BLaER1 (cell line): ENCODE data around the gene OXCT1.

Experiments
- H3K27ac ChIP-seq: shearing (Covaris generic); formaldehyde crosslinking; 2 replicates; pipeline ENCODE4 v1.8.1; 2022
- H3K27me3 ChIP-seq: shearing (Covaris generic); formaldehyde crosslinking; 2 replicates; pipeline ENCODE4 v1.8.1; 2022
- H3K36me3 ChIP-seq: shearing (Covaris generic); formaldehyde crosslinking; 2 replicates; pipeline ENCODE4 v1.8.1; 2022
- H3K4me1 ChIP-seq: shearing (Covaris generic); formaldehyde crosslinking; 2 replicates; pipeline ENCODE4 v1.8.1; 2022
- H3K4me2 ChIP-seq: shearing (Covaris generic); formaldehyde crosslinking; 2 replicates; pipeline ENCODE4 v1.8.1; 2022
- H3K4me3 ChIP-seq: shearing (Covaris generic); formaldehyde crosslinking; 2 replicates; pipeline ENCODE4 v1.8.1; 2022
- H3K9ac ChIP-seq: shearing (Covaris generic); formaldehyde crosslinking; 2 replicates; pipeline ENCODE4 v1.8.1; 2022
- H3K9me3 ChIP-seq: shearing (Covaris generic); formaldehyde crosslinking; 2 replicates; pipeline ENCODE4 v1.8.1; 2022
- H4K20me1 ChIP-seq: shearing (Covaris generic); formaldehyde crosslinking; 2 replicates; pipeline ENCODE4 v1.8.1; 2022
- Cebpa-rat ChIP-seq: shearing (Covaris generic); IDR thresholded peaks from 2 replicates; pipeline ENCODE4 v1.8.1; 2022

OXCT1 gene

DNA sequence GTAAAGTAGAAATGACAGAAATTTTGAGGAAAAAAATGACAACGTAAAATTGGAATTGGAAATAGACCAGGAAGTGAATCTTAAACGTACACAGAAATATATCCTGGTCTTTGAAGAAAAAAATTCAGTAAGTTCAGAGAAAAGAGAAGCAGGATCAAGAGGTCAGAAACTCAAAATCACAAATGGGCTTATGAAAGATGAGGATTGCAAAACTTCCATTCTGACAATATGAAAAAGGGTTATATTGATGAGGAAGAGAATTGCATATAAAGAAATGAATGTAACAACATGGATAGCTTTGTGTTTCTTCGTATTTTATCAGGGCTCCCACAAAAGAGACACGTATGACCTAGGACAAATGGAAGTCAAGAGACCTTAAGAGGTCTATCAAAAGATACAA lies 58.1 kb downstream of the OXCT1 start:
- no peak for TF ChIP-seq Cebpa-rat
- Histone ChIP-seq H3K36me3 (peaks cover 15% of the 10 kb centered on the region), H3K4me1 (no peaks in the 10 kb centered on the region), H4K20me1 (no peaks in the 10 kb centered on the region), H3K27me3 (no peaks in the 10 kb centered on the region), H3K4me3 (no peak overlapping the region), H3K27ac (no peak overlapping the region), H3K4me2 (no peak overlapping the region), H3K9me3 (no peaks in the 10 kb centered on the region), H3K9ac (no peak overlapping the region)

DNA sequence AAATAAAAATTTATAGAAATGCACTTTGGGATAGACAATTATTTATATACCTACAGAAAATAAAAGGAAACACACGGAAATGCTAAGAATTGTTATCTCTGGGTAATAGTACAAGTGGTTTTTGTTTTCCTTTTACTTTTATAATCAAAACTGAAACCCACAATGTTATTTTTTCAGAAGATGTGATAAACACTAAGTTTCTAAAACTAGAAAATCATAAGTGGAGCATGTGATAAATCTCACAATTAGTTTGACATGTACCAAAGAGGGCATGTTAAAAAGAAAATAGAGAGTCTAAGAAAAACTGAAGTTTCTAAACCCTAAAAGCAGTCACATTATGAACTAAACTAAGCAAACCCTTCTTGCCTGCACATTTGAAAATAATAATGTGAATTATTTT lies 61.1 kb downstream of the OXCT1 start:
- TF ChIP-seq Cebpa-rat, result no peak
- Histone ChIP-seq H3K27ac (no peak overlapping the region), H3K4me3 (no peak overlapping the region), H3K36me3 (peaks cover 43% of the 10 kb centered on the region), H3K4me1 (no peaks in the 10 kb centered on the region), H4K20me1 (no peaks in the 10 kb centered on the region), H3K27me3 (no peaks in the 10 kb centered on the region), H3K9ac (no peak overlapping the region), H3K4me2 (no peak overlapping the region), H3K9me3 (no peaks in the 10 kb centered on the region)

DNA sequence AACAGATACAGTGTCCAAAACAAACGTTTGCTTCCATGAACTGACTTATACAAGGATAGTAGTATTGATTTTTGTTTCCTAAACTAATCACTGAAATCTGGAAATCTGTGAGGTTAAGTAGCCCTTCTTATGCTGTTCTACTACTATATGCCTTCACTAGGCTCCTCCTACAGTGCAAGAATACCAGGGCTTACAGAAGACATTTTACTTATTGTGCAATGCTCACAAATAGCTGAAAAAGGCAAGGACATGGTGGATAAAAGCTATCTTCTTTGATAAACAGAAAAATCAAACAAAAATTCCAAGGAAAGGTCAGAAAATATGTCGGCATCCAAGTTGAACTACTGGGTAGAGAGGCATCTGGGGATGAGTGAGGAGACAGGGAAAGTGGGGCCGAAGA lies 61.9 kb downstream of the OXCT1 start:
- TF ChIP-seq Cebpa-rat, result no peak
- Histone ChIP-seq H3K4me1 (no peaks in the 10 kb centered on the region), H3K36me3 (peaks cover 49% of the 10 kb centered on the region), H3K4me3 (no peak overlapping the region), H3K27me3 (no peaks in the 10 kb centered on the region), H3K4me2 (no peak overlapping the region), H4K20me1 (no peaks in the 10 kb centered on the region), H3K9ac (no peak overlapping the region), H3K9me3 (no peaks in the 10 kb centered on the region), H3K27ac (no peak overlapping the region)

GRCh38 chr5:41797662-41798061 lies 72.6 kb downstream of the OXCT1 start:
- Histone ChIP-seq H4K20me1 (no peaks in the 10 kb centered on the region), H3K4me2 (no peak overlapping the region), H3K4me3 (no peak overlapping the region), H3K36me3 (peaks cover 79% of the 10 kb centered on the region), H3K27ac (no peak overlapping the region), H3K27me3 (no peaks in the 10 kb centered on the region), H3K9ac (no peak overlapping the region), H3K9me3 (no peaks in the 10 kb centered on the region), H3K4me1 (no peaks in the 10 kb centered on the region)
- TF ChIP-seq Cebpa-rat, result no peak

DNA sequence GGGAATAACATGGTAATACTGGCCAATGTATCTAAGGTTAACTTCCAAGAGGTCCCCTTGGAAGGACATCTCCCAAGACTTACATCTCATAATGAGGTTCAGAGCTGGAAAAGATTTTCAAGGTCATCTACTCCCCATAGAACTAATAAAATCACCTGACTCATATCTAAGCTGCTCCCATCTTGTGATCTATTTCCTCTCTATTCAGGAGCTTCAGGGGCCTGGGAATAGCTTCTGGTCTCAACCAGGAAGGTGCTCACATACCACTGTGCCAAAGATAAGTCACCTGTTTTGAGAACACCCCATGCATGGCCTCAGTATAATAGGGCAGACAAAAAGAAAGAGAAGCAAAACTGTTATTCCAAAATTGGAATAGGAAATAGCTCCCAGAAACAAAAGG lies 74.2 kb downstream of the OXCT1 start:
- Histone ChIP-seq H3K9ac (no peak overlapping the region), H3K27ac (no peak overlapping the region), H3K36me3 (peaks cover 86% of the 10 kb centered on the region), H3K4me2 (no peak overlapping the region), H3K27me3 (no peaks in the 10 kb centered on the region), H3K9me3 (no peaks in the 10 kb centered on the region), H3K4me3 (no peak overlapping the region), H3K4me1 (no peaks in the 10 kb centered on the region), H4K20me1 (no peaks in the 10 kb centered on the region)
- no peak for TF ChIP-seq Cebpa-rat

- H3K9ac ChIP-seq, result no peak overlapping the region
- no peak overlapping the region for H3K4me2 ChIP-seq
- H3K9me3 ChIP-seq, result no peaks in the 10 kb centered on the region
- H3K4me3 ChIP-seq, result no peak overlapping the region
- no peak for TF ChIP-seq Cebpa-rat
- no peaks in the 10 kb centered on the region for H3K4me1 ChIP-seq
- H3K27me3 ChIP-seq, result no peaks in the 10 kb centered on the region
- H3K27ac ChIP-seq, result no peak overlapping the region
- H3K36me3 ChIP-seq, result peaks cover 81% of the 10 kb centered on the region
- H4K20me1 ChIP-seq, result no peaks in the 10 kb centered on the region
Measured at GRCh38 chr5:41795125-41795524, 75.1 kb downstream of the OXCT1 start.

DNA sequence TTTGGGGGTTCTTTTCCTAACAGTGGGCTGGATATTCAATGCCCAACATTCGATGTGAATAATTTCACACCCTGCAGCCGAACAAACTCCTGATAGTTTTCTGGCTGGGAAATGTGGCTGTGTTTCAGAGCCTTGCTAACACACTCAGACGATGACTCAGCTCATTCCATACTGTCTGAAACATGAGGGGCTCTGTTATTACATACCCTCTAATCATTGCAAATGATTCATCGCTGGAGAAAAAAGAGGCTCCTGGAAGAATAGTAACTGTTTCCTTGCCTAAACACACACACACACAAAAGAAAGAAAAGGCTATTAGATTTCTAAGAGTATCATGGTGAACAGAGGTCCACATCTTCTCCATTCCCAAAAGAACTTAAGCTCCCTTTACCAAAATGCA lies 75.8 kb downstream of the OXCT1 start:
- Histone ChIP-seq H3K27ac (no peak overlapping the region), H3K4me1 (no peaks in the 10 kb centered on the region), H3K36me3 (peaks cover 78% of the 10 kb centered on the region), H3K9me3 (no peaks in the 10 kb centered on the region), H4K20me1 (no peaks in the 10 kb centered on the region), H3K4me3 (no peak overlapping the region), H3K27me3 (no peaks in the 10 kb centered on the region), H3K9ac (no peak overlapping the region), H3K4me2 (no peak overlapping the region)
- no peak for TF ChIP-seq Cebpa-rat

- H3K4me3 ChIP-seq, result no peak overlapping the region
- no peak overlapping the region for H3K27ac ChIP-seq
- H3K36me3 ChIP-seq, result peaks cover 68% of the 10 kb centered on the region
- no peak overlapping the region for H3K9ac ChIP-seq
- no peaks in the 10 kb centered on the region for H4K20me1 ChIP-seq
- H3K9me3 ChIP-seq, result no peaks in the 10 kb centered on the region
- H3K4me2 ChIP-seq, result no peak overlapping the region
- no peak for TF ChIP-seq Cebpa-rat
- H3K27me3 ChIP-seq, result no peaks in the 10 kb centered on the region
- H3K4me1 ChIP-seq, result no peaks in the 10 kb centered on the region
Measured at GRCh38 chr5:41793141-41793770, 77.0 kb downstream of the OXCT1 start.

DNA sequence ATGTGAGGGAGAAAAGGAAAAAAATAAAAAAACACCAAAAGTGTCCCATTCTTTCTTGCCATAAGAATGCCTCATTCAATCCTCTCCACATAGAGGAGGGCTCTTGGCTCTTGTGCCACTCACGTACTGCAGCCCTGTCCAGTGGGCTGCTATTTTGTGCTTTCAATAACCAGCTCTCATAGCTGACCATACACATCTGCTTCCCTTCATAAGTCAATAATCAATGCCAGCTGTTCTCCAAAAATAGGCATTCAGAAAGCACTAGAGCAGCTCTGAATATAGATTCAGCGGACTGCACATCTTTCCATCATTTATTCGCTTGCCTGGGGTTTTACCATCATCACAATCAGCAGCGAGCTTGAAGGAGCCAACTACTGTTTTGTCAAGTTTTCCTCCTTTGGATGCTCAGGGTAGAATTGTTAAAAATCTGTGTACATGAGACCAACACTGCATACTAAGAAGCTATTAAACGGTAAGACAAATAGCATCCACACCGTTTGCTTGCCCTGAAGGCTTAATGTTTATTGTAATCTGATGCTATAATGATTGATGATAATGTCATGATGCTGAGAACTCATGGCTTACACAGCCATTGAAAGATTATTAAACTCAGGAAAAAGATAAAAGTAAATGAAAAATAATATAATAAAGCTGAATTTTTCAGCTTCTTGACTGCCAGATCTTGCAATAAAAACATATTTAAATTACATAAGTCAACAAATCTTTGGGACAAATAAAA lies 80.0 kb downstream of the OXCT1 start:
- TF ChIP-seq Cebpa-rat, result no peak
- H3K4me3 ChIP-seq, result no peak overlapping the region
- peaks cover 68% of the 10 kb centered on the region for H3K36me3 ChIP-seq
- no peaks in the 10 kb centered on the region for H4K20me1 ChIP-seq
- H3K27ac ChIP-seq, result no peak overlapping the region
- H3K9ac ChIP-seq, result no peak overlapping the region
- H3K4me2 ChIP-seq, result no peak overlapping the region
- no peaks in the 10 kb centered on the region for H3K4me1 ChIP-seq
- no peaks in the 10 kb centered on the region for H3K9me3 ChIP-seq
- H3K27me3 ChIP-seq, result no peaks in the 10 kb centered on the region

DNA sequence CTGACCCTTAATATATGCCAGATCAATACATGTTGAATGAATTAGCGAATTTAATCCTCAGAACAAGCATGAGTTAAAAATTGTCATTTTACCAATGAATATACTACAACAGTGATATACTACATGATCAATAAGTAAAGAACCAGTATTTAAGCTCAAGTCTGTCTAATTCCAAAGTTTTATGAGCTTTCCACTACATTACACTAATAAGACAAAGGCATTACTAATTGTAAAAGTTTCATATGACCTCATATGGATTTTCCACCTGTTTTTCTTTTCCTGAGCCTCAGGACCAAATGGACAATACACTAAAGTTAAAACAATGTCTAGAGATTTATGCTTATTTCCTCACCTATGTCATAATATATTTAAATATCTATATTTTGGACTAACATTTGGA lies 80.8 kb downstream of the OXCT1 start:
- TF ChIP-seq Cebpa-rat, result no peak
- Histone ChIP-seq H3K27me3 (no peaks in the 10 kb centered on the region), H3K9ac (no peak overlapping the region), H3K36me3 (peaks cover 63% of the 10 kb centered on the region), H4K20me1 (no peaks in the 10 kb centered on the region), H3K4me1 (no peaks in the 10 kb centered on the region), H3K9me3 (no peaks in the 10 kb centered on the region), H3K27ac (no peak overlapping the region), H3K4me2 (no peak overlapping the region), H3K4me3 (no peak overlapping the region)
